Measurements from ENCODE around the gene MPRIP.
"Not testable (repeated sequence)": the region's sequence is repeated elsewhere in the genome, so short reads cannot be mapped to it uniquely, and the experiment has no call there.

Gene MPRIP

GRCh38 chr17:17125136-17126084 is 83.2 kb downstream of the MPRIP start:
- no peak for DNase-seq (ENCODE audit: low read depth, low spot score)

GRCh38 chr17:17126131-17127110 is 84.2 kb downstream of the MPRIP start:
- no peak for DNase-seq (ENCODE audit: low read depth, low spot score)

DNA sequence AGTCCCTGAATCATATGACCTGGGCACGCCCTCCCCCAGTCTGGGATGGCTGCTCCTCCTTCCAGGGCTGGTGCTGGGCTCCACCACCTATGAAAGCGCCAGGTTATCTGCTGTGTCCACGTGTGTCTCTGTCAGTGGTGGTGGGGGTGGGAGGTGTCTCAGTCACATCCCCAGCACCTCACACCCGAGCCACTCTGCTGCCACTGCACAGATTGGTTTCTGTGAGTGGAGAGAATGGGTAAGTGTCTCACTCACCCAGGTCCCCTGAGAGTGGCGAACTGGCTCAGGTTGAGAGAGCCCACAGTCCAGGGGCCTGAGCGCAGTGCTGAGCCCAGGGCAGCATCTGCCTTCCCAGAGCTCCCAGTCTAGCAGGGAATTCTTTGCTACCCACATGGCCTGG is 84.9 kb downstream of the MPRIP start:
- no peak for DNase-seq (ENCODE audit: low read depth, low spot score)

DNA sequence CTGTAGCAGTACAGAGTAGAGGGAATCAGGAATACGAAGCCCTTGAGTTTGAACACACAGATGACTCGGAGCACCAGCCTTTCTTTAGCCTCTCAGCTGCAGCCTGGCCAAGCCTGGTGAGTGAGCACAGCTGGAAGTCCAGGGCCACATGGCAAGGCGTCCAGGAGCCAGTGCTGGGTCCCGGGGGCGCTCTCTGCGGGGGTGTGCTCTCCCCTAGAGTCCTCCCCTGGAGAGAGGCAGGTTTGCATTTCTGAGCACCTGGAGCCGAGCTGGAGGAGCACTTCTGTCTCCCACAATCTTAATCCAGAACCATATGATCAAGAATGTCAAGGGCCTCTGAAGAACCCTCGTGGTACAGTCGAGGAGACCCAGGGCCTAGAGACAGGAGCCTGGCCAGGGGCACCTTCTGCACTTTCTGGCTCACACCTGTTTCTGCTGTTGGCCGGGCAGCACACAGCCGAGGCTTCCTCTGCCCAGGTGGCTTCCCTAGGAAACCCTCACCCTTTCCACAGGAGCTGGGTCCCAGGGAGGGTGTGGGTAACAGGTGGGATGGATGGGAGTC is 85.6 kb downstream of the MPRIP start:
- DNase-seq (ENCODE audit: low read depth, low spot score) = no peak

DNA sequence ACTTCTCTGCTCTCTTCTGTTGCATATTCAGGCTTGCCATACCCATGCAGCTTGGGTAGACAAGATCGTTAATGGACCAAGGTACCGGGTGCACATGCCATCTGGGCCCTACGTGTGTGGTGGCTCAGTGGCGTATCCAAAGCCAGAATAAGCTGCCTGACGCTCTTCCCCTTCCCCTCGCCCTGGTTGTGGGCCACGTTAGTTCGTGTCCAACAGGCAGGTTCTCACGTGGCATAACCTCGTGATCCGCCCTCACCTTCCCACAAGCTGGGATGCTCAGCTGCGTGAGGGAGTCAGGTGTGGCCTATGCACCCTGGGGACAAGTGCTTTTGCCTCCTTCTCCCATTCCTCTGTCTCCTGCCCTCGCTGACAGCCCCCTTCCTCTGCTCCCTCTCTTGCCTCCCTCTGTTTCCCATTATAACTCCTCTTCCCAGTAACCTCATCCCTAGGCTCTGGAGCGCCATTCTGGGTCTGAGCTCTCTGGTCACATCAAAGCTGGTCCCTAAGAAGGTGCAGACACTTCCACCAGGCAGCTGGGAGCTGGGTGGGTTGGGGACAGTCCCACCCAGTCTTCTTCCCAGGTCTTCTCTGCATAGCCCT is 86.3 kb downstream of the MPRIP start:
- no peak for DNase-seq (ENCODE audit: low read depth, low spot score)

- DNase-seq (ENCODE audit: low read depth, low spot score) = no peak
These were observed 87.2 kb downstream of the MPRIP start for GRCh38 chr17:17129466-17129865.

DNA sequence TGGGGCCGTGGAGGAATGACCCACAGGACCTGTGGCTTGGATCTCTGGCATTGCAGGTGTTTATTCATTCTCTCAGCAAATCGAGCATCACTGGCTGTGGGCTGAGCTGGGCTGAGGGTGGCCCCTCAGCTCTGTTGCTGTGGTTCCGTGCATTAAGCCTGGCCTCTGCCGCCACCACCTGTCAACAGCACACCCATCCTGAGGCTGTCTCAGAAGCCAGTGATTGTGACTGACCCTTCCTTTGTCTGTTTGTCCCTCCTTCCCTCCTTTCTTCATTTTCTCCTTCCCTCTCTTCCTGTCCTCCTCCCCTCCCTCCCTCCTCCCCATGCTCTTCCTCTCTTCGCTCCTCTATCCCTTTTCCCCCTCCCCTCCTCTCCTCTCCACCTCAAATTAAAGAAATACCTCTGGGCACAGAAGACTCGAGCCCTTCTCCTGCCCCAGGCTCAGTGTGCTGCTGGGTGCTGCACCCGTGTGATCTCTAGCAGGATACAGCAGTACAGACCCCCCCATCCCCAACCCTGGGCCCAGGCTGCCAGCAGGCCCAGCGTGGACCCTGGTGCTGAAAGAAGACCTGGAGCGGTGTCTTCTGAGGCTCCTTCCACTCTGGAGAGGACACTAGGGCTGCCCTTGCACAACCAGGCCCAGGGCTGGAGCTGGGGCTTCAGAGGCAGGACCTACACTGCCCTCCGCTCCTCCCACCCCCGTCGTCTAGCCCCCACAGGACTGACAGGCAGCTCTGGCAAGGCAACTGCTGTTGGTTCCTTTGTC is 88.0 kb downstream of the MPRIP start:
- no peak for DNase-seq (ENCODE audit: low read depth, low spot score)

GRCh38 chr17:17131839-17132238 is 89.6 kb downstream of the MPRIP start:
- DNase-seq (ENCODE audit: low read depth, low spot score) = no peak

- DNase-seq (ENCODE audit: low read depth, low spot score) = no peak
These were observed 90.5 kb downstream of the MPRIP start for GRCh38 chr17:17132746-17133145.

DNA sequence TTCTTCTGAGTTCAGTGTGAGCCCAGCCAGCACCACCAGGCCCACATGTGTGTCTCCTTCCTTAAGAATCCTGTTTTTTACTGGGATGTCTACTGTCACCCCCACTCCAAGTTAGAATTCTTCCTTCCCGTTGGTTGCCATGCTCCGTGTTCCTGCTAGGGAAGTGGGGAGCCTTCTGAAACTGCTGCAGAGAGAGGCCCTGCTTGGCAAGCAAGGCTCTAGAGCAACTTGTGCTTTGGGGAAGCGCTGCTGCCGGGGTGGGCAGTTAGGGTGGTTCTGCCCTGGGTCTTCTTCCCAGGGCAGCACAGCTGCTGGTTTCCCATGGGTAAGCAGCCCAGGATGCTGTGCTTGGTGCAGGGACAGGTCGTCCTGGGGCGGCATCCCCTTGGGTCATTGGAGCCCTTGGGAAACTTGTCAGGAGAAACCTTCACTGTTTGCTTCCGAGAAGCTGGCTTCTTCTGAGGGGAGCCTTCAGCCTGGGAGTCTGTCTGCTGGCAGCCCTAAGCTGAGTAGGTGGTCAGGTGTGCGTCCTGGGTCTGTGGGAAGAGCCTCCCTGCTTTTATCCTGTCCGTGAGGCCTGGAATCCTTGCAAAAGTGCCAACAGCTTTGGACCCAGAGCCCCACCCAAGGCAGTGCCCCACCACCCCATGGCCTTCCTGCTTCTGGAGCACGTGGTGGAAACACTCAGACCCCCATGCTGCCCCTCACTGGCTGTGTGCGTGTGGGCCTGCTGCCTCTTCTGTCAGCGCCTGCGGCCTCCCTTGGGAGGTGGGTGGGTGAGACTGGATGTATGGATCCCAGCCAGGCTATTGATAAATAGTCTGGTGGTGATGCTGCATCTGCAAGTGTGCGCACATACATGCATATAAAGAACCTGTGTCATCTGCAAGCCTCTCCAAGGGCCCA is 92.0 kb downstream of the MPRIP start:
- no peak for DNase-seq (ENCODE audit: low read depth, low spot score)

DNA sequence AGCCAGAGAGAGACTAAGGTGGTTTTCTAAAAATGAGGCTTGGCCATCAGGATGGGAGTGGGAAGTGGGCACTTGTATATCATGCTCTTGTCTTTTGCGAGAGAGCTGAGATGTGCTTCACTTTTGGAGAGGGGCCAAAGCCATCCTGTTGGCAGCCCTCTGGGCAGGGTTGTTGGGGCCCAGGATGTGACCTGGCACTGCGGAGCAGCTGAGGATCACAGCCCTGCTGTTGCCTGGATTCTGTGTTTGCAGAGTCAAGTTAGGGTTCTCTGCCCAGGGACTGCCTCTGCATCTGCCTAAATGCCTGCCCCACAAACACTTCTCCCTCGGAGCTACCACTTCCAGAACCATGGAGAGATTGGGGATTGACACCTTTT is 92.7 kb downstream of the MPRIP start:
- DNase-seq (ENCODE audit: low read depth, low spot score) = no peak

- DNase-seq (ENCODE audit: low read depth, low spot score) = not testable (repeated sequence)
These were observed 94.0 kb downstream of the MPRIP start for GRCh38 chr17:17136221-17136620.

GRCh38 chr17:17137731-17138585 is 95.7 kb downstream of the MPRIP start:
- DNase-seq (ENCODE audit: low read depth, low spot score) = no peak

- no peak for DNase-seq (ENCODE audit: low read depth, low spot score)
These were observed 97.8 kb downstream of the MPRIP start for GRCh38 chr17:17139972-17140589.

- DNase-seq (ENCODE audit: low read depth, low spot score) = no peak
These were observed 98.3 kb downstream of the MPRIP start for GRCh38 chr17:17140590-17140980.

DNA sequence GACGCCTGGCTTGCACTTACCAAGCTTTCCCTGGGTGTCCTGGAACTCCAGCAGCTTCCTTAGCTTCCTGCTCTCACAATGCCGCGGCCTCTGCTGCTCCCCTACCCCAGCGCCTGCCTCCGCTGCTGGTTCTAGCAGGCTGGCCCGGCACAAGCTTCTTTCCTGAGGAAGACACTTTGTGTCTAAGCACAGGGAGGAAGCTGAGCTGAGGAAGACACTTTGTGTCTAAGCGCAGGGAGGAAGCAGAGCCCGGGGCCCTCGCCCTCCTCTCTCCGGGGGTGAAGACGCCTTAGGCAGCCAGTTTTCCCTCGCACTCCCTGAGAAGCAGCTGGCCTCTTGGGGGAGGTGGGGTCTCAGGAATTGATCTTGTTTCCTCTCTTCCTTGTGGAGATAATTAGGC is 99.0 kb downstream of the MPRIP start:
- DNase-seq (ENCODE audit: low read depth, low spot score) = no peak

DNA sequence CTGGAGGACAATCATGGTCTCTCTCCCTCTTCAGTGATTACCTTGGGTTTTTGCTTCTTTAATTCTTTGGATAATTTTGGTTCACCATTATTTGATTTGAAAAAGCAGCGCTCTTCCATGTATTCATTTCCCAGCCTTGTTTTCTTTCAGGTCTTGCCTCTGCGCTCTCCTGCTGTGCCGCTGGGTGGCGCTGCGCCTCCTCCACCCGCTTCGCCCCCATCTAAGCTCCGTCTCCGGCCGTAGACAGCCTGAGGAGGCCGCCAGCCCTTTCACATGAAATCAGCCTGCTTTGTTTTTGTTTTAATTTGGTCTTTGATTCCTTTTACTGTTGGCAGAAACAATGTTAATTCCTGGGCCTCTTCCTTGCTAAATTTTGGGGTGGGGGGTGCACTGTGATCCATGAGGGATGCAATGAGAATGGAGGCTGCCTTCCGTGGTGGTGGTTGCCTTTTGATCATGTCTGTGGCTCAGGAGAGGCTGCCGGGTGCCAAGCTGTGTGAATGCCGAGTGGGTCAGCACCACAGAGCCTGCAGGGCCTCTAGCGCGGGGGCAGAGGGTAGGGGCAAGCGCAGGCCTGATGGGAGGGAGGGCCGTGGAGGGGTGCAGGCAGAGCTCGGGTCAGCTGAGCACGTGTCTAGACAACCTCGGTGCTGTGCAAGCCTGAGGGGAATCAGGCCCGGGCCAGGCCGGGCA is 99.7 kb downstream of the MPRIP start:
- DNase-seq (ENCODE audit: low read depth, low spot score) = no peak

DNA sequence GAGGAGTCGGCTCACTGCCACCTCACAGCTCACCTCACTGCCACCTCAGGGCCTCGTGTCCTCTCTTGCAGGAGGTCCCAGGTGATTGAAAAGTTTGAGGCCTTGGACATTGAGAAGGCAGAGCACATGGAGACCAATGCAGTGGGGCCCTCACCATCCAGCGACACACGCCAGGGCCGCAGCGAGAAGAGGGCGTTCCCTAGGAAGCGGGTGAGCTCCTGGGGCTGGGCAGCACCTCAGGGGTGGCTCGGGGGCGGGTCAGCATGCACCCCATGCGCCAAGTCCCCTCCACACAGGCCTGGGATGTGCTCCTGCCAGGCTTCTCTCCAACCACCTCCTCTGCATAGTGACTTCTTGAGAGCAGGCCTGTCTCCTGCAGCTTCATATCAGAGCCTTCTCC is 100.3 kb downstream of the MPRIP start:
- no peak for DNase-seq (ENCODE audit: low read depth, low spot score)
